ENCODE measurements around the gene SPATA2.

GRCh38 chr20:49890471-49891361 is 24.6 kb downstream of the SPATA2 start:
- TF ChIP-seq POLR2A (IDR thresholded peaks at IDR 0.05; ENCODE audit: low read depth, low read length): no peak
- TF ChIP-seq POLR2AphosphoS5 (IDR thresholded peaks at IDR 0.05; ENCODE audit: low read depth, low read length): no peak
- no peak for TF ChIP-seq SPI1 (IDR thresholded peaks at IDR 0.05; ENCODE audit: low read depth, low read length)
- no peak for TF ChIP-seq TAF1 (IDR thresholded peaks at IDR 0.05; ENCODE audit: low read depth, low read length)

Data from GM12891 (cell line).